ENCODE results near the gene CUL4A.

- TF ChIP-seq YY1 (IDR thresholded peaks at IDR 0.05; ENCODE audit: insufficient read depth, insufficient read length) (no peak), SUZ12 (IDR thresholded peaks at IDR 0.05; ENCODE audit: extremely low read depth, insufficient read depth, insufficient read length) (no peak), ZNF274 (IDR thresholded peaks at IDR 0.05; ENCODE audit: low read depth, low read length) (no peak)
These were observed 100.1 kb downstream of the CUL4A start for GRCh38 chr13:113309473-113309872.

All from NT2/D1 (cell line).